ENCODE data around the gene ZNF717. TPM values are rescaled to one million over a fixed set of nuclear protein-coding genes. Genes with fewer than 3 reads are reported as not detected.
A peak's percentile ranks its signal among the peaks of the same experiment; 100 is the strongest.
"Not testable (repeated sequence)": the region's sequence is repeated elsewhere in the genome, so short reads cannot be mapped to it uniquely, and the experiment has no call there.

The ZNF717 gene
- total RNA-seq, 1 experiment from 2014 or later: 13.0 TPM

- H3K9ac ChIP-seq (ENCODE audit: extremely low read depth, insufficient read length, low read length); H3K4ac ChIP-seq (ENCODE audit: low read depth, low read length); H3K18ac ChIP-seq (ENCODE audit: insufficient read length, low read depth, low read length); H3K9me3 ChIP-seq (ENCODE audit: control insufficient read depth, low read depth, low read length); H4K8ac ChIP-seq (replicated peaks; ENCODE audit: insufficient read length, low read depth, low read length); H3K27me3 ChIP-seq (ENCODE audit: insufficient read depth, low read length); H2AK5ac ChIP-seq (ENCODE audit: insufficient read length, low read length); H3K27ac Mint-ChIP-seq; H3K79me2 ChIP-seq (ENCODE audit: insufficient read depth, low read length); H3K4me2 ChIP-seq (ENCODE audit: insufficient read depth, insufficient read length, low read length); H4K20me1 ChIP-seq (ENCODE audit: control insufficient read depth, insufficient read depth, insufficient read length); H3K56ac ChIP-seq (ENCODE audit: insufficient read length, low read depth, low read length); H2BK12ac ChIP-seq (ENCODE audit: insufficient read length, low read depth, low read length); H3K23ac ChIP-seq (ENCODE audit: insufficient read length, low read depth, low read length); H2BK120ac ChIP-seq (ENCODE audit: low read depth, low read length, poor library complexity, severe bottlenecking); H2BK5ac ChIP-seq (ENCODE audit: insufficient read length, low read length); H3K79me1 ChIP-seq (ENCODE audit: insufficient read depth, low read depth, low read length, poor library complexity, severe bottlenecking); H2BK20ac ChIP-seq (ENCODE audit: low read depth, low read length, poor library complexity, severe bottlenecking); H4K91ac ChIP-seq (ENCODE audit: insufficient read length, low read depth, low read length); H3K4me3 Mint-ChIP-seq; H3K27me3 Mint-ChIP-seq (ENCODE audit: low read depth); H2AFZ ChIP-seq (ENCODE audit: low read length); H3K27ac ChIP-seq (ENCODE audit: insufficient read length, low read depth, low read length); H2BK15ac ChIP-seq (ENCODE audit: low read depth, low read length); H3K4me1 ChIP-seq (ENCODE audit: insufficient read depth, low read length); H3K4me1 Mint-ChIP-seq; H3K23me2 ChIP-seq (ENCODE audit: insufficient read length, low read depth, low read length, poor library complexity, severe bottlenecking); H3K14ac ChIP-seq (ENCODE audit: insufficient read depth, low read length); DNase-seq; H4K5ac ChIP-seq (ENCODE audit: insufficient read length, low read depth, low read length); H3T11ph ChIP-seq (ENCODE audit: low read length): not testable (repeated sequence)
- no CpG with 5 or more reads among the region's 10 CpGs for WGBS (ENCODE audit: extremely low coverage, insufficient read length, low lambda C conversion rate)
- Mint-ChIP-seq H3K9me3 (peaks cover 26 to 55% of the 10 kb centered on the region in 2 experiments; a peak in 4 of 5 replicates), H3K36me3 (ENCODE audit: insufficient read depth in 1 of 3, low read depth in 3 of 3) (peaks cover 33 to 55% (median 48%) of the 10 kb centered on the region in 3 experiments)
- TF ChIP-seq CTCF (conservative IDR thresholded peaks at IDR 0.05): 0 out of 3 replicates have a peak, but pooled peaks have one; percentile 18
These were observed 13.7 kb downstream of the ZNF717 start for GRCh38 chr3:75771631-75772030.

Data from H9 (cell line).